ENCODE data around the gene STK25. TPM values are rescaled to one million over a fixed set of nuclear protein-coding genes. Genes with fewer than 3 reads are reported as not detected.

Gene STK25
- total RNA-seq, 4 donors from 2014 or later, result 407 to 555 (median 524) TPM

DNA sequence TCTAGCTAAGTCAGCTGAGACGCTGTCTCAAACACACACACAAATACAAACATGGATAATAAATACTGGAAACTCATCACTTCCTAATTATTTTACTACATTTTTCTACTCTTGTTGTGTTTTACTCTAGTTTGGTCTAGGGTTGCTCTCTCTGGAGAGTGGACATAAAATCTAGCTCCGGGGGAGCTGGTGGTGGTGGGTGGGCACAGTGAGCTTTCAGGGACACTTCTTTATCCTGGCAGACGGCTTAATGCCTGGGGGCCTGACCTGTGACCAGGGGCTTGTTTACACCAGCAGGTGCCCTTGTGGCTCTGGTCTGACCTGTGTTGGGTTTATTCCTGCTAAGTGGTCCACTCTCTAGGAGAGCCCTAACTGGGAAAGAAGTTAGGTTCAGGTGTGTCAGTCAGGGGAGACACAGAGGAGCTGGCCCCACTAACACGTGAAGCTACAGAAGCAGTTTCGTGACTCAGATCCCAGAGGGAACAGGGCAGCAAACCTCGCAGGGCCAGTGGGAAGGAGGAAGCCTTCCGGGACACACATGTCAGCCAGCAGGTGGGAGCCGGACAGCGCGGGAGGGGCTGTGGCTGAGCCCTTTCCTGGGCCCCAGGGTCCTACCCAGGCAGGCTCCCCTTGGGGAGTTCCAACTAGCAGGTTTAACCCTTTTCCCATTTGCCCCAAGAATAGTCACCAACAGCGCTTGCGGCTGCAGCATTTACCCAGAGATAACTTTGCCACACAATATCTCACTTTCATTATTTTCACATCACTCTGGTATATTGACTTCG, 27.7 kb upstream of the STK25 start:
- Histone ChIP-seq H3K27ac (no peak overlapping the region), H3K9me3 (no peaks in the 10 kb centered on the region), H3K36me3 (no peaks in the 10 kb centered on the region), H3K27me3 (no peaks in the 10 kb centered on the region), H3K4me3 (no peak overlapping the region), H3K4me1 (peaks cover 6 to 7% of the 10 kb centered on the region in 2 donors)
- DNase-seq (no peak), ATAC-seq (no peak)
- in situ Hi-C loops (cut with MboI; ENCODE audit: low sequenced_read_pairs in 4 of 4), result no loop called here
- intact Hi-C loops (cut with DNase I; ENCODE audit: low total_unique reads), result no loop called here
- TF ChIP-seq, protein P1, sequence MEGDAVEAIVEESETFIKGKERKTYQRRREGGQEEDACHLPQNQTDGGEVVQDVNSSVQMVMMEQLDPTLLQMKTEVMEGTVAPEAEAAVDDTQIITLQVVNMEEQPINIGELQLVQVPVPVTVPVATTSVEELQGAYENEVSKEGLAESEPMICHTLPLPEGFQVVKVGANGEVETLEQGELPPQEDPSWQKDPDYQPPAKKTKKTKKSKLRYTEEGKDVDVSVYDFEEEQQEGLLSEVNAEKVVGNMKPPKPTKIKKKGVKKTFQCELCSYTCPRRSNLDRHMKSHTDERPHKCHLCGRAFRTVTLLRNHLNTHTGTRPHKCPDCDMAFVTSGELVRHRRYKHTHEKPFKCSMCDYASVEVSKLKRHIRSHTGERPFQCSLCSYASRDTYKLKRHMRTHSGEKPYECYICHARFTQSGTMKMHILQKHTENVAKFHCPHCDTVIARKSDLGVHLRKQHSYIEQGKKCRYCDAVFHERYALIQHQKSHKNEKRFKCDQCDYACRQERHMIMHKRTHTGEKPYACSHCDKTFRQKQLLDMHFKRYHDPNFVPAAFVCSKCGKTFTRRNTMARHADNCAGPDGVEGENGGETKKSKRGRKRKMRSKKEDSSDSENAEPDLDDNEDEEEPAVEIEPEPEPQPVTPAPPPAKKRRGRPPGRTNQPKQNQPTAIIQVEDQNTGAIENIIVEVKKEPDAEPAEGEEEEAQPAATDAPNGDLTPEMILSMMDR (IDR thresholded peaks at IDR 0.05 in 4 of 5, conservative IDR thresholded peaks at IDR 0.05 in 1 of 5), result no peak
- no peak for TF ChIP-seq POLR2A (IDR thresholded peaks at IDR 0.05)

DNA sequence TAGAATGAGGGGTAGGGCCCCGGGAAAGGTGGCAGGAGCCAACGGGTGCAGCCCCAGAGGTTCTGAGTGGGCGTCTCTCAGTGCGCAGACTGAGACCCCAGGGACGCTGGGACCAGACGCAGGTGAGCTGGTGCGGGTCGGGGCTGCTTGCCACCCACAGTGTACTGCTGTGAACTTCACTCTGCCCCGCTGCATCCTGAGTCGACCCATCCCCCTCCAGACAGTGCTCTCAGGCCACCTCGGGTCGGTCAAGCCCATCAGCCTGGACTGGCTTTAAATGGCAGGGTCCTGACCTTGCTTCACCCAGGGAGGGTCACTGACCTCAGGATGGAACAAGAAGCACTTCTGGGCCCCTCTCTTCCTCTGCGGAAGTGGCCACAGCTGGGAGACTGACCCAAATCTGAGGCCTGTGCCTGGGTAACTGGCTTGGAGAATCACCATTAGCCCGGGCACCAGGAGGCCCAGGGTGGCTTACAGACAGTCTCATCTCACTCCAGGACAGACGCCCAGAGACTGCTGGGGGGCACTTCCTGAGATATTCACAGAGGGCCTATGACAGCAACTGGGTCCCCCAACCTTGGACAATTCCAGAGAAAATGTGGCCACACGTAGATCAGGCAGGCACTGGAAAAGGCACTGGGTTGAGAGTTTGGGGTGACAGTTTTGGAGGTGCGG, 26.5 kb upstream of the STK25 start:
- intact Hi-C loops (cut with DNase I; ENCODE audit: low total_unique reads), result no loop called here
- Histone ChIP-seq H3K36me3 (no peaks in the 10 kb centered on the region), H3K4me3 (no peak overlapping the region), H3K27ac (no peak overlapping the region), H3K4me1 (no peaks in the 10 kb centered on the region), H3K9me3 (no peaks in the 10 kb centered on the region), H3K27me3 (no peaks in the 10 kb centered on the region)
- in situ Hi-C loops (cut with MboI; ENCODE audit: low sequenced_read_pairs in 4 of 4), result no loop called here
- TF ChIP-seq, protein P1 (IDR thresholded peaks at IDR 0.05 in 4 of 5, conservative IDR thresholded peaks at IDR 0.05 in 1 of 5), result no peak
- no peak for TF ChIP-seq POLR2A (IDR thresholded peaks at IDR 0.05)
- no peak for ATAC-seq
- no peak for DNase-seq

DNA sequence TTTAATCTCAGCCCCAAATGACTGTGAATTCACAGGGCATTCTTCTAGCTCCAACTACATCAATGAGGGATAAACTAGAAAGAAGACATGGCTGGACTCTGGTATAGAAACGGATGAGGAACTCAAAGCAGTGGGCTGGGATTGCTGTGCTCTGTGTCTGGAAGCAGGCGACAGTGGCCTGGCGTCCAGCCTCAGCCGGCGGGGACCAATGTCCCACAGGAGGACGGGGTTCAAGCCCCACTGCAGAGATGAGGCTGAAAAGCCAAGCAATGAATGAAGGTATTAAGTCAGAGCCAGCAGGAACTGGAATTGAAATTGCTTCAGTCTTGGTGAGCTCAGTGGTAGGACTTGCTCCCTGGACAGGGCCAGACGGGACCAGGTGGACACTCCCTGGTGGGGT, 25.9 kb upstream of the STK25 start:
- in situ Hi-C loops (cut with MboI; ENCODE audit: low sequenced_read_pairs in 4 of 4), result no loop called here

DNA sequence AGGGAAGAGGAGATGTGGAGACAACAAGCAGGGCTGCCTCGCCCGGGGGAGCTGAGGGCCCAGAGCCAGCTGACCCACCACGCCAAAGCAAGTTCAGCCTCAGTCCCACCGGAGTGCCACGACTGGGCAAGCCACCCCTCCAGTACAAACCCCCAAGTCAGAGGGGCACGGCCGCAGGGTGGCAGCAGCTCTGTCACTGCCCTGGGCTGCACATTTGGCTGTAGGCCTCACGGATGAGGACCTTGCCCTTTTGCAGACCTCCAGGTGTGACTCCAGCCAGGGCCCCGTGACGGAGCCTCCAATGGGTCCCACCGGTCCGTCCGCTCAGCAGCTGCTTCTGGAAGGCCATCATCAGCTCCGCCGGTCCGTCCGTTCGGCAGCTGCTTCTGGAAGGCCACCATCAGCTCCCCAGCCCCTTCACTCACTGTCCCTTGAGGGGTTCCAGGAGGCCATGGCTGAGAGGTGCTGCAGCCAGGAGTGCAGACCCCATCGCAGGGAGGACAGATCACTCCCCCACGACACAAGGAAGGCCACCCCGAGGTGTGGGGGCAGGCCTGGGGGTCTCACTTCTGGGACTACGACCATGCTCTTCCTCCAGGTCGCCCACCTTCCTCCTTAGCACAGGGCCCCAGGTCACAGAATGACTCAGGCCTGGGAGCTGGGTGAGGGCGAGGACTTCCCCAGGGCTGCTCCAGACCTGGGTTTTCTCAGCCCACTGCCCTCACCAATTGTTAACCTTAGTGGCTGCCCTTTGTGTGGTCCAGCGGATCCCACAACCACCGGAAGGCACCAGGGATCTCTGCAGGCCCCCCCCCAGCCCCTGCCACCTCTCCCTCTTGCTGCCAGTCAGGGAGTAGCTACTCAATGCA, 24.6 kb upstream of the STK25 start:
- Histone ChIP-seq H3K4me1 (no peaks in the 10 kb centered on the region), H3K4me3 (no peak overlapping the region), H3K27me3 (no peaks in the 10 kb centered on the region), H3K27ac (no peak overlapping the region), H3K9me3 (no peaks in the 10 kb centered on the region), H3K36me3 (no peaks in the 10 kb centered on the region)
- ATAC-seq (no peak), DNase-seq (no peak)
- intact Hi-C loops (cut with DNase I; ENCODE audit: low total_unique reads), result no loop called here
- TF ChIP-seq, protein P1 (IDR thresholded peaks at IDR 0.05 in 4 of 5, conservative IDR thresholded peaks at IDR 0.05 in 1 of 5), result no peak
- TF ChIP-seq POLR2A (IDR thresholded peaks at IDR 0.05), result no peak
- in situ Hi-C loops (cut with MboI; ENCODE audit: low sequenced_read_pairs in 4 of 4), result no loop called here

More for the DNA sequence above, 25.9 kb upstream of the STK25 start:
- H3K9me3 ChIP-seq, result no peaks in the 10 kb centered on the region
- no peaks in the 10 kb centered on the region for H3K4me1 ChIP-seq
- DNase-seq (no peak), ATAC-seq (no peak)
- H3K4me3 ChIP-seq, result no peak overlapping the region
- TF ChIP-seq, protein P1 (IDR thresholded peaks at IDR 0.05 in 4 of 5, conservative IDR thresholded peaks at IDR 0.05 in 1 of 5), result no peak
- no peak for TF ChIP-seq POLR2A (IDR thresholded peaks at IDR 0.05)
- no peaks in the 10 kb centered on the region for H3K36me3 ChIP-seq
- no peak overlapping the region for H3K27ac ChIP-seq
- intact Hi-C loops (cut with DNase I; ENCODE audit: low total_unique reads), result no loop called here
- H3K27me3 ChIP-seq, result no peaks in the 10 kb centered on the region
